GM21786 (cell line): ENCODE data around the gene DPF3.

ENCODE experiments used
- ATAC-seq: cut with Tn5 transposase; IDR thresholded peaks from one replicate; pipeline ENCODE4 v1.9.1; 2021; ENCODE audit not compliant: unreplicated experiment

DPF3 gene

DNA sequence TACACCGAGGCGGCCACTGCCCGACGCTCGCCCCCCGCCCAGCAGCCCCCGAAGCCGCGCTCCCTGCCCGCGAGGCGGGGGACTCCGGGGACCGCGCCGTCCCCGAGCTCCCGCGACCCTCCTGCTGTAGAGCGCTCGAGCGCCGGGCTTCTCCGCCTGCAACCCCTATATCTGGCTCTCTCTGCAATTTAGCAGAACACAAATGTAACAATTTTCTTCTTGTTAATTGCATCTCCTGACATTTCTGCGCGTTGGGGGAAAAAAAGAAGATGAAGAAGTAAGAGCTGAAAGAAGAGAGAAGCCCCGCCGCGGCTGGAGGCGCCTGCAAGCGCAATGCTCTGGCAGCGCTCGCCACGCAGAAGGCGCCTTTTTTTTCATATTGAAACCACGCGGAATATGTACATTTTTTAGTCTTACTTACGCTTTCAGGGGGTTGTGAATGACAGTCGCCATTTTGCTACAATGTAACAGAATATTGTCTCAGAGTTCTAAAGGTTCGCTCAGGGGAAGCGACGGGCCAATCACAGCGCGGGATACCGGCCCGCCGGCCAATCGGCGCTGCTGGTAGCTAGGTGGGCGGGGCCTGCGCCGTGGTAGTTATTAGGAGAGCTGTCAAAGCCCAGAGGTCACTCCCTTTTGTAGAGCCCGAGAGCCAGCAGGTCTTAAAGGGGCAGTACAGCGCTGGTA lies at the start of gene DPF3:
Gene DPF3, minus strand, starts transcription at position 466 of the 687 bp plus-strand sequence. Its CDS starts 13 bp downstream, at position 453.
- ATAC-seq, result peak; percentile 98

DNA sequence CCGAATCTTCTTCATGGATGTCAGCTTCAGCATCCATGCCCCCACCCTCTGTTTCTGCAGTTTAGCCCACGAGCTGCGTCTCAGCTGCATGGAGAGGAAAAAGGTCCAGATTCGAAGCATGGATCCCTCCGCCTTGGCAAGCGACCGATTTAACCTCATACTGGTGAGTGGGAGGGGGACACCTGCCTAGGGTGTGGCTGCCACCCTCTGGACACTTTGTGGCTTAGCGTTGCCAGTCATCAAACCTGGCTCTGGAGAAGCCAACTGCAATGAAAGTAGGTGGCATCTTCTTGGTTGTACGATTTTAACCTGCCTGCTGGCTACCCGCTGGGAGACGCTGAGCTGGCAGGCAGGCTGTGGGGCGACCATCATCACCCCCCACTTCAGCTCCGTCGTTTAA lies 49.0 kb upstream of the DPF3 start:
- no peak for ATAC-seq

DNA sequence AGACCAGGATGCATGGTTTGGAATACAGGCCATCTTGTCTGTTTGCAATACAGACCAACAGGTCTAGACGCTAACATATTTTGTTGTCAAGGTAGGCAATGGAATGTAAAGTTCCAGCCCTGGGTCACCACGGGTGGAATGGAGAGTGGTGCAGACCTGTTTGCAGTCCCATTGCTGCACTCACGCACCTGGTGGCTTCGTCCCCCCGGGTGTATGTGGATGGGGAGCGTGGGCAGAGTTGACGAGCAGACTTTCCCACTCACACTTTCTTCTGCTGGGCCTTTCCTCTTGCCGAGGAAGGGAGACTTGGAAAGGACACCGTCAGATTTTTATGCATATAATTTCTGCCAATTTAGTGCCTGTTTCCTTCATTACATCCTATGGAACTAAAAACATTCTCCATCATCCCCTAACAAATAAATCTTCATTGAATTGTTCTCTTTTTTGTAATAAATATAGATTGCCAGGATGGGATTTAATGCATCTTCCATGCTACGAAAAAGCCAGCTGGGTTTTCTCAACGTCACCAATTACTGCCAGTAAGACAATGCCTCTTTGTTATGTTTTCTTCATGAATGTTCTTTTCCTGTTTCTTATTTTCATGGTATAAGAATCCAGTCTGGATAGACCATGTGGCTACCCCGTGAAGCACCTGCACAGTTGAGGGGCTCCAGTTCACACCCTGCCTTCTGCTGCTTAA lies 47.5 kb upstream of the DPF3 start:
- no peak for ATAC-seq

DNA sequence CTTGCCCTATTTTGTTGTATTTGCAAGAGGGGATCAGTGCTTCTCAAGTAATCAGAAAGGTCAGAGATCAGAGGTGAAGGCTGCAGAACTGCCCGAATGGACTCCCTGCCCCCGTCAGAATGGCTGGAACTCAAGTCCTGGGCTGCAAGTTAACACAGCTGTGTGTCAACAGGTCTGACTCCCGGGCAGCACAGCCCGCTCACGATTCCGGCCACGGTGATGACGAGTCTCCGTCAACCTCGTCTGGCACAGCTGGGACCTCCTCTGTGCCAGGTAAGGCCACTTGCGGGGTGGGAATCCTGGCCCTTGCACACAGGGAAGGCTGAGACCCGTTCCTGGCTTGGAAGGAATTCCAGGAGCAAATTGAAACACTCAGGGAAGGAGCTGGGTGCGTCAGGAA lies 45.7 kb upstream of the DPF3 start:
- ATAC-seq, result no peak

DNA sequence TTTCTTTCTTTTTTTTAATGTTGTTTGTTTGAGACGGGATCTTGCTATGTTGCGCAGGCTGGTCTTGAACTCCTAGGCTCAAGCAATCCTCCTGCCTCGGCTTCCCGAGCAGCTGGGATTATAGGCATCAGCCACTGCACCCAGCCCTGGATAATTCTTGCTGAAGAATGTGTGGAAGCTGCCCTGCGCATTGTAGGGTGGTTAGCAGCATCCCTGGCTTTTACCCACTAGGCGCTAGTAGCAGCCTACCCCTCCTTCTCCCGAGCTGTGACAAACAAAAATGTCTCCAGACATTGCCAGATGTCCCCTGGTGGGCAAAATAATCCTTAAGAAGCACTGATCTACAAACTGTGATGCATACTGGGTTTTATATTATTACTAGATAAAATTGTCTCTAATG lies 39.0 kb upstream of the DPF3 start:
- ATAC-seq, result no peak

DNA sequence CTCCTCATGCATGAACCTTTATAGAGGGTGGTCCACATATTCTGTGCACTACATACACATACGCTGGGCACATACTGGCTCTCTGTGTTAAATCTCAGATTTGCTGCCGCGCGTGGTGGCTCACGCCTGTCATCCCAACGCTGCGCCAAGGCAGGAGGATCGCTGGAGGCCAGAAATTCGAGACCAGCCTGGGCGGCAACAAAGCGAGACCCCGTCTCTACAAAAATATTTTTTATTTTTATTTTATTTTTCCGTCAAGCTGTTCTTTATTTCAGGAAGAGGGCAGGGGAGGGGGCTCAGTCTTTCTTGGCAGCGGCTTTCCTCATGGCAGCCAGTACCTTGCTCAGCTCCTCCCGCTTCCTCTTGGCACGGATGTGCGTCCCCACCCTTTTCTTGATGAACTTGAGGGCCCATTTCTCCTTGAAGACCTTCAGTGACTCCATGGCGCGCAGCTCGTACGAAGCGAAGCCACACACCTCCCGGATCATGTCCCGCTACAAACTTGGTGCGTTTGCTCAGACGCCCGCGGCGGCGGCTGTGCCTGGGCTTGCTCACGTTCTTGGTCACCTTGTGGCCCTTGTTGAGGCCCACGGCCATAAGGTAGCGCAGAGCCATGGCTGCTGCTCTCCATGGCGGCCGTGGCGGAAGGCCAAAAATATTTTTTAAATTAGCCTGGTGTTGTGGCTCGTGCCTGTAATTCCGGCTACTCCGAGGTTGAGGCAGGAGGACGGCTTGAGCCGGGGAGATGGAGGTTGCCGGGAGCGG lies 35.6 kb upstream of the DPF3 start:
- ATAC-seq, result no peak

DNA sequence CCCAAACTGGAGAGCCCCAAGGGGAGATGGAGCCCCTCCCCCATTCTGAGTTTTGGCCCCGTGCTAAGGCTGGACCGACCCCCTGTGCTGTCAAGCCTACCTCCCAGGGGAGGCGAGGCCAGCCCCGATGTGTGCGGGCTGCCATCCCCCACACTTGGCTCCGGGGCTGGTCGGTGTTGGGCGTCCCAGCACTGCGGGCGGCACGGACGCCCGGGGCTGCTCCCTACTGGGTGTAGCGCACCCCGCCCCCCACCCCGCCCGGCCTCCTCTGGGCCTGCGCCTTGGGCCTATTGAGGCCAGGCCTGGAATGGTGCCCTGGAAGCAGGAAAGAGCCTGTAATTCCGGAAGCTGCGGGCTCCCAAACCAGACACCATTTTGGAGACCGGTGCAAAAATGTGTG lies 35.0 kb upstream of the DPF3 start:
- ATAC-seq, result no peak

DNA sequence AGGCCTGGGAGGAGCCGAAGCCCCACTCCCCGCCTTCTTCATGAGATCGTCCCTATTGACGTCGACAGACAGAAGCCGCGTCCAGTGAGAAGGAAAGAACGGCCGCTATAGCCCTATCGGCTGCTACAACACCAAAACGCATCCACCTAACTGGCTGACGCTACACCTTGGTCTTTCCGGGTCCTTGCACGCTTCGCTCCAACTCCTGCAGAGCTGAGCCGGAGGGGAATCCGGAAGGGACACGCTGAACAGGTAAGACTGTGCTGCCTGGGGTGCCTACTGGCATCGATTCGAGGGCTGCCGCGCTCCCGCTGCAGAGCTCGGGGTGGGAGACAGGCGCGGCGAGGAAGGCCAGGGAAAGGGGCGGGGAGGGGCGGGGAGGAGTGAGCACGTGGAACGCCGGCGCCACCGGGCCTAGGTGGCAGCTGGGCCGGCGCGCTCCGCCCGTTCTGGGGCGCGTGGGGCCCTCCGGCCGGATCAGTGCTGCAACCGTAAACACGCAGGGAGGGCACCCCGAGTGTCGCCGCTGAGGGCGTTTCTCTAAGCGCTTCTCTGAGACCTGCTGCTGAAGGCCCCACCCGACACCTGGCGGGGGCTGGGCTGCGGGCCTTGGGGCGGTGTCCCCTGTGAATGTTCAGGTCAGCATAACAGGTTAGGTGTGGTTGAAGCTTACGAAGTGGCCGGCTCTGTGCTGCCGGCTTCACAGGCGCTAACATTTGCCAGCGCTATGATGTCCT lies 32.6 kb upstream of the DPF3 start, which contains the start of gene DCAF4:
Gene DCAF4, plus strand, starts transcription at position 173 of the 737 bp plus-strand sequence. CDS start 11,515 bp downstream, outside the sequence.
- ATAC-seq, result peak; percentile 98

DNA sequence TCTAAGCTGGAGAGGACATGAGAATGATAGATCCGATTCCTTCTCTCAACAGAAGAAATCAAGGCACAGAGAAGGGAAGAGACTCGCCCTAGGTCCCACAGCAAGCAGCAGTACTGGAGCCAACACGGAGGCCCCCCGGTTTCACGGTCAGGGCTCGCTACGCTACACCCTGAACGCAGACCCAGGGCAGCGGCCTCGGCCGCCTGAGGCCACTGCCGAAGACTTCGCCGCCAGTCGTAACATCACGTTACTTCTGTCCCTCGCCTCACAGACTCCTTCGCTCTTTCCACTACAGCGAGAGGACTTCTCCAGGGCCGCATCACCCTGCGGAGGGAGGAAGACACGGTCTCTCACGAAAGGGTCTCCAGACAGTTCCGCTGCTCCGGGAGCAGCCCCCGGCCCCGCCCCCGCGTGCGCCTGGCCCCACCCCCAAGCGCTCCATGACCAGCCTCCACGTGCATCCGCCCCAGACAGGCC lies 32.0 kb upstream of the DPF3 start:
- no peak for ATAC-seq

DNA sequence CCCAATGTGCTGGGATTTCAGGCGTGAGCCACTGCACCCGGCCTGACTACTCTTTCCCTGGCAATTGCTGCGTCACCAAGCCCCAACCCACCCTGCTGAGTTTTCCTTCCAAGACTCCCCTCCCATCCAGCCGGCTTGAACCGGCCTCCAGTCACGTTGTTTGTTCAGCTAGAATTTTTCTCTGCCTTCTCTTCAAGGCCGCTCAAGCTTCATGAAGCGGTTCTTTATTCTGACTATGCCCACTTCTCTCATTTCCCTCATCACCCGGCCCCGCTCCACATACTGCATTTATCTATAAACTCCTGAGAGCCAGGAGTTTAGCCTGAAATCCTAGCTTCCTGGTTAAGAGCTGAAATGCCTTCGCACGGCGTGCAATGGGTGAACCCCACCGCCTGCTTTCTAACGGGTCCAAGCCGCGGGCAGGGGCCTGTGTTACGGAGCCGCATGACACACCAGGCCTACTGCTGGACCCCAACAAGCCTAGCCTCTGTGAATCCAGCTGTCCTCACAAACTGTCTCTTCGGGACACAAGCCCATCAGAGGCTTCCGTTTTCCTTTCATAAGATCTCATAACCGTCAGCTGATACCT lies 31.4 kb upstream of the DPF3 start:
- no peak for ATAC-seq

DNA sequence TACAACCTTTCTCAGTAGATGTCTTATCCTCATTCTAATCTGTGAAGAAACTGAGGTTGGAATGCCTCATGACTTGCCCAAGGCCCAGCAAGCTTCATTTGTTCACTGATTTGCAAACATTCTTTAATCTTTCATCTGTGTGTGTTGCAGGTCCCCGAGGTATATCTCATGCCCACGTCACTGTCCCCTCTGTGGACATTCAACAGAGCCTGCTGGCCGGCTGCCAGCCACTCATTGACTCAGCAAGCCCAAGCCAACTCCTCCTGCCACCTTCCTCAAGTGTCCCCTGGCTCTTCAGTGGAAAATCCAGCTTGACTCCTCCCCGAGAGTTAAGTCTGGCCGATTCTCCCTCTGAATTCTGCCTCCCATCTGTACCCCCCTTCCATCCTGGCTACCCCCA lies 30.4 kb upstream of the DPF3 start:
- ATAC-seq, result no peak

DNA sequence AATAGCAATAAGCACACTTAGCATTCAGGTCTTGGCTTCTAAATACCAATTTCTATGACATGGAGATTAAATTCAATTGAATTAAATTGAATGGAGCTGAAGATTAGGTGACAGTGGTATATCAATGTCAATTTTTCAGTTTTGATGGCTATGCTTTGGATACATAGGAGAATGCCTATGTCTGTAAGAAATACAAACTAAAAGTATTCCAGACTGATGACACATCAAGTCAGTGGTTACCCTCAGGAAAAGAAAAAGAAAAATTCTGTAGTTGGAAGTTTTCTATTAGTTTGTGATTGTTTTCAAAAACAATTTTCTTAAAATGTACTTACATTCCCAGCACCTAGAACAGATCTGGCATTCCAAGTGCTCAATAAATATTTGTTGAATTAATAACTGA lies 27.5 kb upstream of the DPF3 start:
- ATAC-seq, result no peak

DNA sequence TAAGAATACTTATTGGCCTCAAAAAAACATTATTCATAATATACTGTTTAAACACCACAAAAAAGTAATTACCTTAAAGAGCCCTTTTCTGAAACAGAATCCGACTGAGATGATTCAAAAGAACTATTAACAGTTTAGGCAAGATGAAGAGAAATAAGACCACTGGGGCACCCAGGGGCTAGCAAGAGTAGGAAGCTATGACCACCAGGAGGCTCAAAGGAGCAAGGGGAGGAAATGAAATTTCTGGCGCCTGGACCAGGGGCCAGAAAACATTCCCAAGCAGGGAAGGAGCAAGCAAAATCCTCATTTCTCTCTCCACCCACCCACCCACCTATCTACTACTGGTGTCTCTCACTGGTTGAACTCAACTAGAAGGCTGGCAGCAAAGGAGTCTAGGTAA lies 26.1 kb upstream of the DPF3 start:
- no peak for ATAC-seq

DNA sequence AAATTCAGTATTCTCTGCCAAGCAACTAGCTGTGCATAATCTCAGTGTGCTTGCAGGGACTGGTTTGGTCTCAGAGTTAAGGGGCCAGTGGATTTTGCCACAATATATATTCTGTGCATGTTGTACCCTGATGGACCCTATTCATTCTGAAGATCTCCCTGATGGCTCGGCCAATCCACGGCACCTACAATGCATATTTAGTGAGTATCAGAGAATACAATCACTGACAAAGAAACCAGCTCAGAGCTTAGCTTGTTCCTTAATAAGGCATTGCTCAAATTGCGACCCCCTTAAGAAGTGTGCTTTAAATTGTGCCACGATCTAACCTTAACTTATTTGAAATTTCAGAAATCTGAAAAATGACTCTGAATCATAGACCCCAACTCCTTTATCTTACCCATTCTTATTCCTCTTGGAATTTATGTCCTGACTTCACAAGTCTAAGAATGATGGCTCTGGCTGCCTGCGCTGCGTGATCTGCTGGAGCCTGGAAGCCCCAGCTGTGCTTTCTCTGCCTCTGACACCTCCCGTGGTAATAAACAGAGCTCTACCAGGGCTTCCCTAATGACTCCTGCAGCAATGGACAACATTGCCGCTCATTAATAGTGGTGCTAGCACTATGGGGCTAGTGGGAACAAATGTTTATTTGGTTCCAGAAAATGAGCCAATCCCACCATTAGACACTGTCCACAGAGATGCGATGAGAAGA lies 23.3 kb upstream of the DPF3 start:
- no peak for ATAC-seq

DNA sequence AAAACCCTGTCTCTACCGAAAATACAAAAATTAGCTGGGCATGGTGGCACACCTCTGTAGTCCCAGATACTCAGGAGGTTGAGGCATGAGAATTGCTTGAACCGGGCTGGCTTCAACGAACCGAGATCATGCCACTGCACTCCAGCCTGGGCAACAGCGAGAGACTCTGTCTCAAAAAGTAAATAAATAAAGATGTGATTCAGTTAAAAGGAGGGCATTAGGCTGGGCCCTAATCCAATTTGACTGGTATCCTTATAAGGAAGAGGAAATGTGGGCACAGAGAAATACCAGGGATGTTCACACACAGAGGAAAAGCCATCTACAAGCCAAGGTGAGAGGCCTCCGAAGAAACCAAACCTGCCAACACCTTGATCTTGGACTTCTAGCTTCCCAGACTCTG lies 22.3 kb upstream of the DPF3 start:
- no peak for ATAC-seq

DNA sequence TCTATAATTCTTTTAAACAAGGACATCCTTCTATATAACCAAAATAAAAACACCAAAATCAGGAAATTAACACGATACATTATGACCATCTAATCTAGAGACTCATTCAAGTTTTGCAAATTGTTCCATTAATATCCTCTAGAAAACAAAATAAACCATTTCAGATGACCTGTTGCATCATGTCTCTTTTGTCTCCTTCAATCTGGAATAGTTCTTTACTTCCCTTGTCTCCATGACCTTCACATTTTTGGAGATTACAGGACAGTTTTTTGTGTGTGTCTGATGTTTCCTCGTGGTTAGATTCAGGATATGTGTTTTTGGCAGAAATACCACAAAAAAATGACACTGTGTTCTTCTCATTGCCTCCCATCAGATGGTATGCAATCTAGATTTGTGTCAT lies 19.9 kb upstream of the DPF3 start:
- no peak for ATAC-seq

DNA sequence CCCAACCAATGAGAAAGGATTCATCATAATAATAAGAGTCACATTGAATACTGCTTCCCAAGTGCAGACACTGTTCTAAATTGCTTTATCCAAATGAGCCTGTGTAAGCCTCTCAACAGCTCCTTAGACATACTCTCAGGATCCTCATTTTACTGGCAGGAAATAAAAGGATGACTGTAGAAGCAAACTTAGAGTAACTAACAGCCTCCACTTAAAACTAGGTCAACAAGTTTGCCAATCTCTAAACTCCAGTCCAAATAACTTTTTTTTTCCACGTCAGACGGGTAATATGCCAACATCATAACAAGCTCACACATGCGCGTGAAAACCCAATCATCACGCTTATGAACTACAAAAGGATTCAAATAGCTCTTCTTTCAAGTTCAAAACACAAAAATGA lies 15.3 kb upstream of the DPF3 start:
- ATAC-seq, result no peak

DNA sequence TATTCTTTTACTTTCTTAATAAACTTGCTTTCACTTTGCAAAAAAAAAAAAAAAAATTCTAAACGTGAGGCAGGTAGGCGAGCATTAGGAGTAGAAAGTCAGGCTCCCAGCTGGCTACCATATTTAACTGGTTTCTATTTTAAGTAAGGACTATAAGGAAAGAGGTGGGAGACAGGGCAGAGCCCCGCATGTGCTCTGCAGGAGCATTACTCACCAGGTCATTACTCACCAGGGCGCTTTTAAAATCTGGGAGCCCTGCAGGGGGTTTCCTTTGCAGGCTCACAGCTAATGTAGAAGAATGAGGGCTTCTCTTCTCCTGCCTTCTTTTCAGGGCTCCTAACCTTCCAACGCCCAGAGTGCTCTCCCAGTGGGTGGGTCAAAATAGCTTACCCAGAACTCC lies 14.0 kb upstream of the DPF3 start:
- ATAC-seq, result no peak

DNA sequence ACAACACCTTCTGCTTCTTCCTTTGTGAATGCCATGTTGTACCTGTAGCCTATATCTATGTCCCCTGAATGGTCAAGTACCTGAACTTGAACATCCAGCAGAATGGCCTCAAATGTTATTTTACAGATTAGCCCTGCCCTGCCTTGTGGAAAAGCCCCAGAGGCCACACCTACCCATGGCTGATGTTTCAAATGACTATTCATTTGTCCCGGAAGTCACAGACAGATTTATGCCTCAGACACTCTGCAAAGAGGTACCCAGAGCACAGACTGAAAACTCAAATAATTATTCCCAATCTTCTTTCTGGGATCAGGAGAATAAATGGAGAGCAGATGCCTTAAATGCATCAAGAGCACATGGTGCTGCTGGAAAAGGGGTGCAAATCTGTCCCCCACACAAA lies 13.0 kb upstream of the DPF3 start:
- ATAC-seq, result no peak

DNA sequence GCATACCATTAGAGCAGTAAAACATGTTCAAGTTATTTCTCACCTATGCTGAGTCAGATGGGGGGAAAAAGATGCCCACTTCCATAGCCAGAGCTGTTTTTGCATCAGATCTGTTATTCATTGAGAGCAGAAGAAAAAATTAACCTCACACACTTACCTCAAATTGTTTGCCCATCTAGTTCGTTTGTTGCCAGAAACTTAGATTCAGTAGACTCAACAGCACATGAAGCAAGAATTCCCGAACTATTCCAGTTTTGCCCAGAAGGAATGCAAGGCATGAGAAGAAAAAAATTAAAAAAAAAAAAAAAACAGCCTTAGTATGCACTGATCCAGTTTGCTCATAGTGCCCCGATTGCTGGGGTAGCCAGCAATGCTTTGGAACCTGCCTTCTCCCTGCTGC lies 12.4 kb upstream of the DPF3 start:
- ATAC-seq, result no peak
